PFSK-1 (cell line): Measurements from ENCODE around the gene SRRM5.

Experiments used
- FOXP2 ChIP-seq: optimal IDR thresholded peaks from 2 replicates; pipeline ENCODE3; 2011; ENCODE audit warnings: borderline replicate concordance, control low read depth, inconsistent platforms; ENCODE audit not compliant: insufficient read depth; ENCODE audit errors: extremely low read length, extremely low read depth
- POLR2AphosphoS5 ChIP-seq: IDR thresholded peaks from 2 replicates; pipeline ENCODE4 v1.6.1; 2012; ENCODE audit warnings: low read depth, mild to moderate bottlenecking, control low read depth, low read length, moderate library complexity
- REST ChIP-seq, 2 experiments: IDR thresholded peaks; 2 replicates each; pipeline versions ENCODE4 v1.6.1 to v1.8.0; 2011 to 2012; ENCODE audit warnings: low read depth in 2 of 2, low read length in 2 of 2, control low read depth in 1 of 2, inconsistent platforms in 1 of 2, mild to moderate bottlenecking in 1 of 2, moderate library complexity in 1 of 2; ENCODE audit not compliant: insufficient read depth in 1 of 2
- SIN3A ChIP-seq: IDR thresholded peaks from 2 replicates; pipeline ENCODE4 v1.6.1; 2012; ENCODE audit warnings: mild to moderate bottlenecking, low read length, moderate library complexity, borderline replicate concordance; ENCODE audit not compliant: insufficient read depth
- TAF1 ChIP-seq: IDR thresholded peaks from 2 replicates; pipeline ENCODE4 v1.6.1; 2012; ENCODE audit warnings: low read length, control low read depth, borderline replicate concordance; ENCODE audit not compliant: insufficient read depth

Gene SRRM5

GRCh38 chr19:43595999-43596841 lies 15.7 kb upstream of the SRRM5 start, which contains the start of the genes IRGQ and ZNF576:
TSS of gene IRGQ (minus strand) at chr19:43596134. CDS start at chr19:43595338, 796 bp downstream.
TSS of gene ZNF576 (plus strand) at chr19:43596595. CDS start at chr19:43597109, 514 bp downstream.
- TF ChIP-seq FOXP2: peak; percentile 36
- TF ChIP-seq REST (IDR thresholded peaks at IDR 0.05; ENCODE audit: insufficient read depth in 1 of 2, low read depth in 2 of 2, low read length in 2 of 2): no peak
- peak; percentile 79; the same call in 1 of the 2 replicates for TF ChIP-seq SIN3A
- peak; percentile 52; the same call in 1 of the 2 replicates for TF ChIP-seq POLR2AphosphoS5
- TF ChIP-seq TAF1: no peak; the same call in 1 of the 2 replicates

- TF ChIP-seq POLR2AphosphoS5: no peak
- TF ChIP-seq SIN3A: no peak
- TF ChIP-seq FOXP2: no peak
- TF ChIP-seq REST (IDR thresholded peaks at IDR 0.05; ENCODE audit: insufficient read depth in 1 of 2, low read depth in 2 of 2, low read length in 2 of 2): no peak
- TF ChIP-seq TAF1: no peak
Measured at GRCh38 chr19:43596842-43597461, 14.9 kb upstream of the SRRM5 start.

GRCh38 chr19:43597876-43598275 lies 14.0 kb upstream of the SRRM5 start:
- TF ChIP-seq FOXP2 (no peak), REST (IDR thresholded peaks at IDR 0.05; ENCODE audit: insufficient read depth in 1 of 2, low read depth in 2 of 2, low read length in 2 of 2) (no peak), SIN3A (no peak), TAF1 (no peak), POLR2AphosphoS5 (no peak)

- TF ChIP-seq SIN3A (no peak), REST (IDR thresholded peaks at IDR 0.05; ENCODE audit: insufficient read depth in 1 of 2, low read depth in 2 of 2, low read length in 2 of 2) (no peak), TAF1 (no peak), FOXP2 (no peak), POLR2AphosphoS5 (no peak)
Measured at GRCh38 chr19:43598445-43599240, 13.2 kb upstream of the SRRM5 start.
